HG02678 (cell line): ENCODE measurements around the gene PSD.

Experiments
- ATAC-seq: cut with Tn5 transposase; IDR thresholded peaks from one replicate; pipeline ENCODE4 v1.9.1; 2021; ENCODE audit warnings: mild to moderate bottlenecking, moderate library complexity; ENCODE audit not compliant: unreplicated experiment

Gene PSD

DNA sequence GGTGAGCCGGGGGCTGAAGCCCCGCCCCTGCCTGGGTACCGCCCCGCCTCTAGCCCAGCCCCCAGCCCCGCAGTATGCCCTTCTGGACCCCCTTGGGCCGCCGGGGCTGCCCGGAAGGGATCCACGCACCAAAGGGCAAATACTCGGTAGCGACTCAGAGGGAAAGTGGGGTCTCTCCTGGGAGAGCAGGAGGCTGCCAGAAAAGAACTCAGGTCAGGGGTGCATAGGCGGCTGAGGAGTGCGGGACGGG is 2.8 kb upstream of the PSD start:
- peak; percentile 1 for ATAC-seq

DNA sequence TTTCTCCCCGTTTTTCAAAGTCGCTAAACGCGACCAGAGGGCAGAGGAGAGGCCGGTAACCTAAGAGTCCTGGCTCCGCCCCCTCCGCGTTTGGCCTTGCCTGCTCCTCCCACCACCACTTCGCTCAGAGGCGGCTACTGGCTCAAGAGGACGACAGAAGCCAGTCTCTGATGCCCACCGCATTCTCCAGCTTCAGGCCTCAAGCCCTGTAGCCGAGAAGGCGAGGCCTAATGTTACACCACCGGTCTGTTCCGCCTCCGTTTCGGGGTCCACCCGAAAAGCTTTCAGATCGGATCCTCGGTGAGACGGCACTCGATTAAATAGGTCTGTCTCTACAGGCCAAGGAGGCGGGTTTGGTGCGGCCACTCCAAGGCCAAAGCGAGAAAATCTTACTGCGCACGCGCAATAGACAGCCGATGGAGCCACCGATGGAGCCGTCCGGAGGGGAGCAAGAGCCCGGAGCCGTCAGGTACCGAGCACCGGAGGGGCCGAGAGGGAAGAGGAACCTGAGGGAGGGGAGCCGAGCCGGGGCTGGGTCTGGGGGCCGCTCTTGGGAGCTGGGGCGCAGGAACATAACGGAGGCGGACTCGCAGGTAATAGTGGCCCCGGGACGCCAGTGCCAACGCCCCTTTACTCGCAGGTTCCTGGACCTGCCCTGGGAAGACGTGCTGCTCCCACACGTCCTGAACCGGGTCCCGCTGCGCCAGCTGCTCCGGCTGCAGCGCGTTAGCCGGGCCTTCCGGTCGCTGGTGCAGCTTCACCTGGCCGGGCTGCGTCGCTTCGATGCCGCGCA is 2.3 kb upstream of the PSD start, which contains the start of gene FBXL15:
TSS of gene FBXL15 (plus strand) at position 123 of the 793 bp plus-strand sequence. CDS start at position 417, 294 bp downstream.
- ATAC-seq: peak; percentile 71

DNA sequence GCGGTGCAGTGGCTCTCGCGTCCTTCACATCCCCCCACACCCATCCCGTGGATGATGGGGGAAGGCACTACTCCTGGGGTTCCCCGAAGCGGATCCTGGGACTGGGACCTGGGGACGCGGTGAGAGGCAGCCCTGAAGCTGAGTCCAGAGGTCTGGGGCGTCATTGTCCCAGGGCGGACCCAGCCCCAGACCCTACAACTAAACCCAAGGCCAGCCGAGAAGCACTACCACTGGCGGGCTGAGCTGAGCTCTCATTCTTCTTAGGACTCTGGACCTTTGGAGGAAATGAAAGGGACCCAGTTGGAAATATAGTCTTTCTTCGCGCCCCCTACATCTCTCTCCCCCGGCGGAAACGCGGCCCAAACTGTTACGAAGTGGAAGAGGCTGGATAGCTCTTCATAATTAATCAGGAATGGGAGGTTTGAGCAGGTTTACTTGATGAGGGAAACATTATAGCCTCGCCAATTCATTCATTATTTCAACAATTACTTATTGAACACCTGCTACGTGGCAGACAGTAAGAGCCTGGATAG is 1.7 kb upstream of the PSD start:
- ATAC-seq: no peak

- no peak for ATAC-seq
These were observed 940 bp upstream of the PSD start for GRCh38 chr10:102419269-102420180.

DNA sequence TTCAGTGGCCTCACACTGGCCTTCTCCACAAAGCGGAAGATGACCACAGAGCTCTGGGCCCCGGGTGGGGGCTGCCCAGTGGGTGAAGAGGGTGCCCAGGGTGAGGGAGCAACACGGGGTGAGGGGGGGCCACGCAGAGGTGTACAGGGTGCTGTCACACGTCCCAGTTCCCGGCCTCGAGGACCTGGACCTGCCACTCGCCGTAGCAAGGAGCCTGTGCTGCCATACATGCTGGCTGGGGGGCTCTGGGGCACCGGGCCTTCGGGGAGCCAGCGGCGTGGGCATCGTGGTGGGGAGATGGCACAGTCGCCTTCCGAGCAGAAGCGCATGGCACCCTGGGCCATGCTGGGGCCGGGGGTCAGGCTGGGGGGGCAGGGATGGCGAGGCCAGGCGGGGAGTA is 1.9 kb downstream of the PSD start:
- no peak for ATAC-seq

- no peak for ATAC-seq
These were observed 2.3 kb downstream of the PSD start for GRCh38 chr10:102416283-102416682.

DNA sequence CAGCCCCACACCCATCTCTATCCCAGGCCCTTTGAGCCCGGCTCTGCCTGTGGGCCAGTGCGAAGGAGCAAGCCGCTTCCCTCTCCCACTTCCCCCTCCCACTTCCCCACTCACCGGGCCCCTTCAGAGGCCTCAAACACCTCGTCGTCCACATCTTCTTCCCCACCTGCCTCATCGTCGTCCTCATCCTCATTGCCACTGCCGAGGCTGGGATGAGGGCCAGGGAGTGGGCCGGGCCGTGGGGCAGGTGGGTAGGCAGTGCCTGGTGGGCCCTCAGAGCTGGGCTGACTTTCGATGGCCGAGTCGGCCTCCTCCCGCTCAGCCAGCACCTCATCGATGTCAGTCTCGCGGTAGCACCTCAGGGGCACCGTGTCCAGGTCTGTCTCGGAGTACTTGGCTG is 3.8 kb downstream of the PSD start:
- no peak for ATAC-seq

DNA sequence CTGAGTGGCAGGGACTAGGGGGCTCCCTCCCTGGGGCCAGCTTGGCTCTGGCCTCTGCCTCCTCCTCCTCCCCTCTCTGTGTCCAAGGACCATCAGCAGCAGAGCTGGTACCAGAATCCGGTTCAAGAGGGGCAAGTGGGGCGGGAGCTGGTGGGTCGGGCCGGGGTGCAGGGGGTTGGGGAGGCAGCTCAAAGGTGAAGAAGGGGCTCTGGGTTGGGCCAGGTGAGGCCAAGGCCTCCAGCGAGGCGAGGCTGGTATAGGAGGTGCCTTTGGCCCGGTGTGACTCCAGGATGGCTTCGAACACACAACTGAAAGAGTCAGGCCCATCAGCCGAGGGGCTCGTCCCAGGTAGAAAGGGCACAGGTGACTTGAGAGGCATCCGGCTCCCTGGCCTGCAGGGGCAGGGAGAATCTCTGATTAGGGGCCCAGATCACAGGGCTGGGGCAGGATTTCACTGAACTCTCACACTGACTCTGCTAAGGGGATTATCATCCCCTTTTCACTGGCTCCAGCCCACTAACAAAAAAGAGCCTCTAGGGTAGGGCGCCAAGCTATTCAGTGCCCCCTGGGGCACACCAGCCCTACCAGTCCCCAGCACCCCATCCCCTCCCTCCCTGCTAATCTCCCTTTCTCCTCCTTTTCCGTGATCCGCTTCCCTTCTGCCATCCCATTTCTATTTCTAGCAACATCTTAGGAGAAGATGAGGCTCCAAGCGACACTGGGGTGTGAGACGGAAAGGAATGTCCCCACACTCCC is 4.6 kb downstream of the PSD start:
- ATAC-seq: no peak

- no peak for ATAC-seq
These were observed 5.4 kb downstream of the PSD start for GRCh38 chr10:102413053-102413705.

DNA sequence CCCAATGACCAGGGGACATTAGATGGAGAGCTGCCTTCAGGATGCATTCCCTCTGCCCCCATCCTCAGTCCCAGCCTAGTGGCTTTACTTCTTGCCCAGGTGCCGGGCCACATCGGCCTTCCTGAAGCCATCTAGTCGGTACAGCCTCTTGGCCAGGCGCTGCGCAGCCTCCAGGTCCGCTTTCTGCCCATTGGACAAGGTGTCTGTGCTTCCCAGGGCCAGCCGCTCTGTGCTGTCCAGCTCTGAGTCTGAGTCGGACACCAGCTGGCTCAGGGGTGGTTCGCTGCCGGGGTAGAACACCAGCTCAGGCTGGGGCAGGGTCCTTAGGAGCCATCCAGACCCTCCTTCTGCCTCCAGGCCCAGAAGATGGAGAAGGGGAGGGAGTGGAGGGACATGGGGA is 6.3 kb downstream of the PSD start:
- ATAC-seq: no peak

DNA sequence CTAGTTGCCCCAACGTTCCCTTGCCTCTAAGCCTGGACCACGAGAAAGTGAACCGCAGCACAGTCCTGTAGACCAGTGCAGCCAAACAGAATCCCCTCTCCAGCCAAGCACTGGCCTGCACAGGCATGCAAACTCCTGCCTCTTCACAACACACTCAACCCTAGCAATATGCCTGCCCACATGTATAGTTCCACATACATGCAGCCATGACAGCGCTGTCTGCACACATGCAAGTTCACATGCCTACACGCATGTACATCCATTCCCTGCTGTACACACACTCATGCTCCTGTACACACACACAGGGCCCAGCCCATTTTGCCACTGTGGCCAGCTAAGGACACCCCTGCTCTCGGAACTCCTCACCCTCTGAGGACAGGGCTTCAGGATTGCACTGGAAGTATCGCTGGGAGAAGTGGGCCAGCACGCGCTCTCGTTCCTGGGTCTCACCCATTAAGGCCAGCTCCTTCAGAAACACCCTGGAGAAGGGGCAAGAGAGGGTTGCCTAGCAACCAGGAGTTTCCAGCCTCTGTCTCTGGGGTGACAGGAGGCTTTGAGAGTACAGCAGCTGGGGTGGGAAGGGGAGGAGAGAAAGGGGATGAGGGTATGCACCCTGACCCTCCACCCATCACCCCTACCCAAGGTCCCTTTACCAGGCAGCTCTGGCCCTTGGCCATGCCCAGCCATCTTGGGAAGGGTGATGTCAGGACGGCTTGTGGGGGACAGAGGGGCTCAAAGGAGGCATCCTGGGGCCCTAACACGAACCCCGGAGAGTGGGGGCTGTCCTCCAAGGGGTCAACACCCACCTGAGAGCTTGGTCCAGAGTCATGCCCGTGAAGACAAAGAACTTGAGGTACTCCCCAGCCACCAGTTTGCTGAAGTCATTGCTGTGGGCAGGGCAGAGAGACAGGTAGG is 7.0 kb downstream of the PSD start:
- no peak for ATAC-seq

GRCh38 chr10:102410429-102411073 is 8.0 kb downstream of the PSD start:
- ATAC-seq: no peak

GRCh38 chr10:102409604-102410428 is 8.8 kb downstream of the PSD start:
- ATAC-seq: no peak

DNA sequence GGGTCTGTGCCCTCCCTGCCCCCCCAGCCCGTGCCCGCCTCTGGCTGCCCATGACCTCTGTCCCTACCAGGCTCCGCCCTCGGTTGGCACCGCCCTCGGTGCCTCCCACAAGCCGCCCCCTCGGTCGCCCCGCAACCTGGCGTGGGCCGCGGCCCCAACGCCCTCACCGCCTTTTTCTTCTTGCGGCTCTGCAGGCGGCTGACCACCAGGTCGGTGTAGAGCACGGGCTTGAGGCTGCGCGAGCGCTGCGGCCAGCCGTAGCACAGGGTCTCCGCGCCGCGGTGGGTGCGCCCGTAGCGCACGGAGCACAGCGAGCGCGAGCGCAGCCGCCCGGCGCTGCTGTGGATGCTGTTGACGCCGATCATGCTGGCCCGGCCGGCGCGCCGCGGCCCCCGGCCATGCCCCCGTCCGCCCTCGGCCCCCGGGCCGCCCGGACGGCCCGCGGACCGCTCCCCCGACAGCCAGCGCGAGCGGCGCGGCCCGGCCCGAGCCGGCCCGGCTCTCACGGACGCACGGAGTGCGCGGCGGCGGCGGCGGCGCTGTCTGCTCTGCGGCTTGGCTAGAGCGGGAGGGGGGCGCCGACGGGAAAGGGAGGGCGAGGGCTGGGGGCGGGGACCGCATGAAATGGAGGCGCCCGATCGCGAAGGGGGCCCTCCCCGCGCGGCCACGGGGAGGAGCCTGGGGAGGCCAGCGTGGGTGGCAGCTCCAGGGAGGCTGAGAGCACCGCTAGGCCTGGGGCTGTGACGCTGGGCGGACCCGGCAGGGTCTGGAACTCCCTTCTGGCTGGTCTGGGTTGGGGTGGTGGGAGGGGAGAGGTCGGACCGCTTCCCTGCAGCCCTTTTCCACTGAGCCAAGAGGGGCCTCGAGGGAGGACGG is 9.6 kb downstream of the PSD start:
- ATAC-seq: no peak

GRCh38 chr10:102408131-102408727 is 10.4 kb downstream of the PSD start:
- no peak for ATAC-seq

GRCh38 chr10:102407425-102408130 is 11.0 kb downstream of the PSD start:
- no peak for ATAC-seq
